Measurements from ENCODE around the gene FIGNL2.

DNA sequence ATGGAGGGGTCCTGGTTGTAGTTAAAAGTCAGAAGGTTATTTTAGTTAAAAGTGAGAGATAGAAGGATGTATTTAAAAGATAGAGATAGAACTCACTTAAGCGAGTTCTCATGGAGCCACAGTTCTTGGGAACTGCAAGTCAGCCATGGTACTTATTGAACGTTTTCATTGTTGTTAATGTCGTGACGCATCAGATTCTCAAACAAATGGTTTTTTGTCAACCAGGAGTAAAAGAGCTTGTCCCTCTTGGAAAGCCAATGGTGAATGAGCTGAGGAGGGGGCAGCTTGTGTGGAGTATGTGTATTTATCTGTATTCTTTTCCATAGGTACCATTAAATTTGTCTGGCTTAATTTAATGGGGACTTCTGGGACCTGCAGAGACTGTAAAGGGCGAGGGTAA lies 68.6 kb downstream of the FIGNL2 start:
- TF ChIP-seq POLR2A (IDR thresholded peaks at IDR 0.05; ENCODE audit: low read length) (no peak), GATA1 (IDR thresholded peaks at IDR 0.05; ENCODE audit: low read depth, low read length) (no peak)

Data from erythroblast (primary cell).